NCI-H82 treated with DMSO at 0.1 percent for 48 hours (cell line): ENCODE measurements around the gene EDEM3.
A peak's percentile ranks its signal among the peaks of the same experiment; 100 is the strongest.

Experiments
- DNase-seq: peaks from one replicate; lab custom pipeline; 2025; ENCODE audit not compliant: unreplicated experiment; lab: John Stamatoyannopoulos, UW

Gene EDEM3

GRCh38 chr1:184673305-184673704 is 81.4 kb downstream of the EDEM3 start:
- DNase-seq, result no peak

DNA sequence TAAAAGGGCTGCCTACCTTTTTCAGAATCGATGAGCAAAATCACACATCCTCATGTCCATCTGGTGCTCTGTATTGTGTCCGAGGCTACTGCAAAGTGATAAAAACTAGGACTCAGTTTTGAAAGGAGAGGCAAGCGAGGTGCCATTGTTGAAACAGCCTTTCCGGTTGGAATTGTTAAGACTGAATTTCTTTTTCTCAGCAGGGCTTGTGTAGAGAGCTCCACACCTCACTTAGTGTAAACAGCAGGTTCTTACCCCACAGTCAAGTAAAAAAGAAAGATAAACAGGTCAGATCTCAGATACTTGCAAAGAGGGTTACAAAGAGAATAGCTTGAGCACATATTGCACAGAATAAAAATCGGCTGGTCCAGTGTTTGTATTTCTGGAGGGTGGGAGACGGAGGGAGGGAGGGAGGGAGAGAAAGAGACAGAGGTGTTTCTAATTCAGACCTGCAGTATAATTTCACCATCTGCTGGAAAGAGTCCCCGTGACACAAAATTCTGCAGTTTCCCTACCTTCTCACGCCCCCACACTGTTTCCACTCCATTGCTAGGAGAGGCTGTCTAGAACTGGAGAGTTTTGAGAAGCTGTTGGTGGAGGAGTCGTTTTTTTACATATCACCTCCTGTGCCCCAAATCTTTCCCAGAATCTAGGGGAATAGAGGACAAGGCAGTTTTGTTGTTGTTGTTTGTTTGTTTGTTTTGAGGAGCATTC is 82.5 kb downstream of the EDEM3 start:
- no peak for DNase-seq

- DNase-seq, result no peak
Measured at GRCh38 chr1:184669391-184669790, 85.3 kb downstream of the EDEM3 start.

DNA sequence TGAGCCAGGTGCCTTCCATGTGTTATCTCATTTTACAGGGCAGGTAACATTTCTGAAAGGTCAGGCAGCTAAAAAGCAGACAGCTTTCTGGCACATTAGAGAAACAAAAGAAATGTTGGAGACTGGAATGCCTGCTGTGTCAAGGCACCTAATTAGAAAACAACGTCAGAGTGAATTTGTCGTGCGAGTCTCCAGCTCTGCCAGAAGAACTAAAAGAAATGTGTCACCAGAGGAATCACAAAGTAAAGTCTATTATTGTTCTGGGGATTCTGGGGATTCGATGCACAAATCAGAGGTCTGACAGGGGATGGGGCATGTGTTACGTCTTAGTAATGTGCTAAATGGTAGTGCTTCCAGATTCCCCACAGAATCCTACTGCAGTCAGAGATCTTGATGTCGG is 89.3 kb downstream of the EDEM3 start:
- no peak for DNase-seq

- no peak for DNase-seq
Measured at GRCh38 chr1:184664661-184665060, 90.0 kb downstream of the EDEM3 start.

GRCh38 chr1:184664042-184664660 is 90.5 kb downstream of the EDEM3 start:
- no peak for DNase-seq

DNA sequence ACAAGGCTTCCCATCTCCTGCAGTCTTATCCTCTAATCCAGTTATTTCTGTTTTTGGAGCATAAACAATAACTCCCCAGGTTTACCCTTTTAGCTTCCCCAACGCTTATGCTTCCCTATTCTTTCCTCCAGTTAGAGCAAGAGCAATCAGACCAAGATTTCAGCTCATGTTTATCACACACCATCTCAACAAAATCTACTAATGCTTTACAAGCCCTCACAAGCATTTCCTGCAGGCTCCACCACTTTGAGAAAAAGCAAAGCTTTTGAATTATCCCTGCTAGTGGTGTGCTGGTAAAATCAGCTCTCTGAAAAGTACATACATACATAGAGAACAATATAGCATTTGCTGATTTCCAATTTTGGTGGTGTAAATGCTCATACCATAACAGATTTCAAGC is 92.9 kb downstream of the EDEM3 start:
- DNase-seq, result no peak

DNA sequence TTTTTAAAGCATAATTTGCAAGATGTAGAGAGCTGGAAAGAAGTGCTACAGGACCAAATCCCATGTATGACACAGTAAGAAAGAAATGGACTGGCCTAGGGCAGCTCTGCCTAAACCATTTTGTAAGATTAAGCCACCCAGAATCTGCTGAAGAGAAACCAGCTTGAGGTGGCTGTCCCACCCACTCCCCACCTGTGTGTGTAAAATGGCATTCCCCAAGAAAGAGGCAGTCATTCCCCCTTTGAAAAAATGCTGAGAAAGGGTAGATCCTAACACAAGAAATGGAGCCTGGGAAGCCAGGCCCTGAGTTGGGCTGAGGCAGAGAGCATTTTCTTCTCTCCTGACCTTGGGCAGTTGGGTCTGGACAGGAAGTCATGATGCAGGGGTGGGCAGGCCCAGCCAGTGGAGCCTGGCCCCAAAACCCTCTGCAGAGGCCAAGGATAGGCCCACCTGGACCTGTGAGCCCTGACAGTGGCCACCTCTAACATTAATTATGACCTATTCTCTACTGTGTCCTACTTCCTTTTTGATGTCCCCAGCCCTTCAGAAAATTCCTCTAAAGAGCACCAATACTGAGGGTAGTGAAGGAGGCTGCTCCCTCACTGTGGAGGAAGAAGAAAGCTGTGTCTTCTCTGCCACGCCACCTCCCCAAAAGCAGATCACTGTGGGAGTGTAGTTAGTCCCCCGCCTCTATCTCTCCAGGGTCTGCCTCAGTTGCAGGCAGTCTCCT is 94.0 kb downstream of the EDEM3 start:
- no peak for DNase-seq

- no peak for DNase-seq
Measured at GRCh38 chr1:184658055-184658454, 96.6 kb downstream of the EDEM3 start.

GRCh38 chr1:184656221-184656620 is 98.4 kb downstream of the EDEM3 start:
- no peak for DNase-seq

GRCh38 chr1:184655185-184655584 is 99.5 kb downstream of the EDEM3 start:
- no peak for DNase-seq

GRCh38 chr1:184650177-184650866 is 104.3 kb downstream of the EDEM3 start:
- no peak for DNase-seq

DNA sequence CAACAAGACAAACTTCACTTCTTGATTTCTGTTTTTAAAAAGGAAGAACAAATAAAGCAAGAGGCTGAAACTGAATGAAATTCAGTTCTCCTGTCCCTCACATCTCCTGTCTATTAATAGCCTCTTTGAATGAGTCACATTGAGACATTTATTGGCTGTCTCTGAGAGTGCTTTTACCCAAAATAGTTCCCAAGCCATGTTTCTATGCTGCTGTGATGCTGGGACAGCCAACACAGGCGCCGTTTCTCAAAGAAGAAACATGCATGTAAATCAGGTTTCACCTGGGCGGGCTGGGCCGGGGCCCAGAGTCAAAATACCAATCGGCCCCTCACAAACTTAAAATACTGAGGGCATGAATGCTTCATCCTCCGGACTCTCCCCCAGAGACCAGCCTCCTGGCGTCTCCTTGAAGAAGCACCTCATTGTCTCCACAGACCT is 105.2 kb downstream of the EDEM3 start:
- no peak for DNase-seq

DNA sequence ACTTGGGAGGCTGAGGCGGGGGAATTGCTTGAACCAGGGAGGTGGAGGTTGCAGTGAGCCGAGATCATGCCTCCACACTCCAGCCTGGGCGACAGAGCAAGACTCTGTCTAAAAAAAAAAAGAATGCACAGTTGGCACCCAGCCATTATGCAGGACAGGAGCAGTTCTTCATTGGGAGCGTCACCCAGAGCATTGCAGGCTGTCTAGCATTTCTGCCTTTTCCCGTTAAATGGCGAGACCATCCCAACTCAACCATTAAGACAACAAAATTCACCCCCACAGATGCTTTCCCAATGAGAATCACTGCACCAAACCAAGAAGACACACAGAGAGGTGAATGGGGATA is 105.8 kb downstream of the EDEM3 start:
- DNase-seq, result no peak

DNA sequence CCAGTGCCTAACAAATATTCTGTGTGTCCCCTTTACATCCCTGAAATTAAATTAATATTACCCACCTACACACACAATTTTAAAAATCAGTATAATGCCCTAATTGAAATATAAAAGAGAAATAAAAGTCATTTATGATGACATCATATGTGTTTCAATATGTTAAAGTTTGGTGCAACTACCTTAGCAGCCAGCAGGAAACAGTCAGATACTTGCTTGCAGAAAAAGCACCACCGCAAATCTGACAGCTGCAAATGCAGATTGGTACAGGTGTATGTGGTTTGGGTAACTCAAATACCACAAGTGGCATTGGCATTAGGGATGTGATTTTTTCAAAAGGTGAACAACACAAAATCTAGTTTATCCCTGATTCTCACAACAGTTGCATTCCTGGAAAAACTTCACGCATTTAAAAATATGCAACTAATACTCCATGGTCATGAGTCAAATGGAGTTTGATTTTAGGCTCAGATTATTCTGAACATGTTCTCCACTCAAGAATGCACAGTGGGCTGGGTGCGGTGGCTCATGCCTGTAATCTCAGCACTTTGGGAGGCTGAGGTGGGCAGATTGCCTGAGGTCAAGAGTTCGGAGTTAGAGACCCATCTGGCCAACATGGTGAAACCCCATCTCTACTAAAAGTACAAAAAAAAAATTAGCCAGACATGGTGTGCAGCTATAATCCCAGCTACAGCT is 106.3 kb downstream of the EDEM3 start:
- no peak for DNase-seq

DNA sequence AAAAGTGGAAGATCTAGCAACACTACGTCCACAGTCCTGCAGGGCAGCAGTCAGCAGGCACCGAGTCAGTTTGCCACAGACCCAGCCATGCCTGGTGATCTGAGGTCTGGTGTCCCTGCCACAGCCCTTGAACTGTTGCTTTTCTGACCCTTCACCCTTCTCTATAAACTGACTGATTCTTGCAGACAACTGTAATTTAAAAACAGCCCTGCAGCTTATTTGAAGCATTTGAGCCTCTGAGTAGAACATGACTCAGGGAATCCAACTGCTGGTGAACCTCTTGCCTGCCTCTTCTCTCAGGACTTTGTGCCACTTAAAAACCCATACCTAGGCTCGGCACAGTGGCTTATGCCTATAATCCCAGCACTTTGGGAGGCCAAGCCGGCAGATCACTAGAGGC is 107.2 kb downstream of the EDEM3 start:
- DNase-seq, result no peak

- no peak for DNase-seq
Measured at GRCh38 chr1:184646824-184647223, 107.8 kb downstream of the EDEM3 start.

GRCh38 chr1:184646178-184646701 is 108.4 kb downstream of the EDEM3 start:
- DNase-seq, result no peak

DNA sequence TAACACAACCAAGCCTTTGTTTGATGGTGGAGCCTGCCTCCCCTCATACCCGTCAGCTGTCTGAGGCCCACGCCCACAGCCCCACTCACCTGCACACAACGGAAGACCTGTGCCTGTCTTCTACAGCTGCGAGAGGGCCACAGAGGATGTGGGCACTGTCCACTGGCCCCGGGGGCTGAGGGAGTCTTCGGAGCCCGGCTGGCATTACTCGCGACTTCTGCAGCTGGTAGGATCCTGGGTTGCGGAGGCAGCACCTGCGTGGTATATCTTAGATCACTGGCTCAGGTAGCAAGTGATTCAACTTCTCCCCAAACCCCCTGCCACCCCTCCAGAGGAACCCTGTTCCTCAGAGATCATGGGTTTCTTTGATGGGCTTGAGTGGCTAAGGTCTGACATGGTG is 109.9 kb downstream of the EDEM3 start:
- DNase-seq, result no peak

- DNase-seq, result no peak
Measured at GRCh38 chr1:184643661-184644060, 111.0 kb downstream of the EDEM3 start.

DNA sequence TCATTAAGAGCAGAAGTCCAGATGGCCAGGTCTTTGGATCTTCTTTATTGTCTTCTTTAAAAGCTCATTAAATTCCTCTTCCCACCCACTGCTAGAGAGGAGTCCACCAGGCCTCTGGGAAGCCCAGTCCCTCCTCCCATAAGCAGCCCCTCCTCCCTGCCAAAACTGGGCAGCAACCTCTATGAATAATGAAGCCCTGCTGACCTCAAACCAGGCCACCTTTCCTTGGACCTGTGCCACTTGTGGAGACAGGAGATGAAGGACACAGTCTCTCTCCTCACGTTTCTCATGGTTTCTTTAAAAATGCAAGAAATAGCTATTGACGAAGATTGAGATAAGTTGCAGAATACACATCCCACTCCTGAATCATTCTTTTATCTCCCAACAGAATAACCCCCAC is 112.8 kb downstream of the EDEM3 start:
- peak; percentile 41 for DNase-seq
